ENCODE data around the gene ISG20.

- TF ChIP-seq CTCF (IDR thresholded peaks at IDR 0.05) (no peak), ZFX (IDR thresholded peaks at IDR 0.05; ENCODE audit: borderline replicate concordance) (no peak)
Measured at GRCh38 chr15:88635318-88635717, 3.5 kb upstream of the ISG20 start.

Measured in 22Rv1 (cell line).